GM21723 (cell line): ENCODE data around the gene HEATR9.

ENCODE experiments used
- ATAC-seq: cut with Tn5 transposase; IDR thresholded peaks from one replicate; pipeline ENCODE4 v1.9.1; 2021; ENCODE audit warnings: mild to moderate bottlenecking, moderate library complexity; ENCODE audit not compliant: unreplicated experiment

Gene HEATR9

GRCh38 chr17:35809855-35810461 lies 58.7 kb downstream of the HEATR9 start:
- no peak for ATAC-seq

- ATAC-seq, result peak; percentile 91
Observed at GRCh38 chr17:35808962-35809854, 59.5 kb downstream of the HEATR9 start, which contains the start of gene TAF15. Gene TAF15, plus strand, starts transcription at chr17:35809484. Its CDS starts 86 bp downstream, at chr17:35809570.

- ATAC-seq, result no peak
Observed at GRCh38 chr17:35808240-35808961, 60.3 kb downstream of the HEATR9 start.

- ATAC-seq, result no peak
Observed at GRCh38 chr17:35807371-35808144, 61.1 kb downstream of the HEATR9 start.
